ENCODE data around the gene FANCE.

FANCE gene

GRCh38 chr6:35457907-35458306 is 5.8 kb downstream of the FANCE start:
- Histone ChIP-seq H3K27me3 (no peaks in the 10 kb centered on the region), H3K4me1 (no peaks in the 10 kb centered on the region), H3K4me3 (ENCODE audit: low read depth, low read length) (no peak overlapping the region), H3K36me3 (peaks cover 17% of the 10 kb centered on the region), H3K9me3 (no peaks in the 10 kb centered on the region)
- DNase-seq = no peak
- TF ChIP-seq CTCF (IDR thresholded peaks at IDR 0.05; ENCODE audit: low read depth, low read length) = no peak

- DNase-seq = no peak
- Histone ChIP-seq H3K9me3 (no peaks in the 10 kb centered on the region), H3K4me1 (no peaks in the 10 kb centered on the region), H3K4me3 (ENCODE audit: low read depth, low read length) (no peak overlapping the region), H3K27me3 (no peaks in the 10 kb centered on the region), H3K36me3 (peaks cover 12% of the 10 kb centered on the region)
- TF ChIP-seq CTCF (IDR thresholded peaks at IDR 0.05; ENCODE audit: low read depth, low read length) = no peak
These were observed 9.1 kb downstream of the FANCE start for GRCh38 chr6:35461270-35461669.

GRCh38 chr6:35463292-35463691 is 11.2 kb downstream of the FANCE start:
- no peaks in the 10 kb centered on the region for H3K27me3 ChIP-seq
- H3K4me3 ChIP-seq (ENCODE audit: low read depth, low read length) = no peak overlapping the region
- peaks cover 4% of the 10 kb centered on the region for H3K4me1 ChIP-seq
- no peaks in the 10 kb centered on the region for H3K9me3 ChIP-seq
- no peak for TF ChIP-seq CTCF (IDR thresholded peaks at IDR 0.05; ENCODE audit: low read depth, low read length)
- H3K36me3 ChIP-seq = peaks cover 9% of the 10 kb centered on the region; the same call in 1 of the 2 replicates
- no peak for DNase-seq

GRCh38 chr6:35465646-35466045 is 13.5 kb downstream of the FANCE start:
- no peak for DNase-seq
- Histone ChIP-seq H3K4me3 (ENCODE audit: low read depth, low read length) (no peak overlapping the region), H3K9me3 (no peaks in the 10 kb centered on the region), H3K4me1 (peaks cover 8% of the 10 kb centered on the region), H3K36me3 (peaks cover 23% of the 10 kb centered on the region), H3K27me3 (no peaks in the 10 kb centered on the region)
- no peak for TF ChIP-seq CTCF (IDR thresholded peaks at IDR 0.05; ENCODE audit: low read depth, low read length)

- peak within 1 kb of the TSS; percentile 99 for H3K4me3 ChIP-seq (ENCODE audit: low read depth, low read length)
- peaks cover 49% of the 10 kb centered on the region for H3K36me3 ChIP-seq
- peak; percentile 96 for DNase-seq
- H3K9me3 ChIP-seq = no peaks in the 10 kb centered on the region
- H3K27me3 ChIP-seq = no peaks in the 10 kb centered on the region
- H3K4me1 ChIP-seq = peaks cover 15% of the 10 kb centered on the region
- peak; percentile 95 for TF ChIP-seq CTCF (IDR thresholded peaks at IDR 0.05; ENCODE audit: low read depth, low read length)
These were observed 16.2 kb downstream of the FANCE start, which contains the start of gene RPL10A for GRCh38 chr6:35468181-35468979. Gene RPL10A (plus strand): TSS chr6:35468401. CDS start chr6:35468435, 34 bp downstream.
